Measurements from ENCODE around the gene CDH16. TPM values are rescaled to one million over a fixed set of nuclear protein-coding genes. Genes with fewer than 3 reads are reported as not detected.

Gene CDH16
- total RNA-seq, 1 donor from 2014 or later, result not detected

- H3K27ac ChIP-seq, result no peak overlapping the region
- H3K4me2 ChIP-seq, result no peak overlapping the region
- TF ChIP-seq EZH2phosphoT487 (IDR thresholded peaks at IDR 0.05), result no peak
- no peak for TF ChIP-seq CTCF (IDR thresholded peaks at IDR 0.05)
- TF ChIP-seq EZH2 (IDR thresholded peaks at IDR 0.05), result no peak
These were observed 13.4 kb upstream of the CDH16 start for GRCh38 chr16:66932076-66932475.

GRCh38 chr16:66931665-66932064 is 13.0 kb upstream of the CDH16 start:
- peaks cover 49% of the 10 kb centered on the region for H3K4me1 Mint-ChIP-seq
- H3K36me3 Mint-ChIP-seq, result peaks cover 4% of the 10 kb centered on the region
- TF ChIP-seq EZH2phosphoT487 (IDR thresholded peaks at IDR 0.05) (no peak), EZH2 (IDR thresholded peaks at IDR 0.05) (no peak), CTCF (IDR thresholded peaks at IDR 0.05) (no peak)
- no peak overlapping the region for H3K4me2 ChIP-seq
- H3K27ac ChIP-seq, result no peak overlapping the region
- no peak overlapping the region for H3K9ac ChIP-seq
- H3K9me3 Mint-ChIP-seq, result no peaks in the 10 kb centered on the region
- H2AFZ ChIP-seq (replicated peaks), result no peak overlapping the region
- H3K79me2 ChIP-seq (ENCODE audit: low read depth), result peaks cover 9% of the 10 kb centered on the region
- H3K4me3 Mint-ChIP-seq, result peak overlapping the region; percentile 64
- H3K9me3 ChIP-seq (ENCODE audit: low read depth), result no peaks in the 10 kb centered on the region
- H3K4me1 ChIP-seq, result peaks cover 10% of the 10 kb centered on the region
- DNase-seq (ENCODE audit: low spot score), result no peak
- no peak overlapping the region for H3K27ac Mint-ChIP-seq
- peaks cover 8% of the 10 kb centered on the region for H3K27me3 Mint-ChIP-seq (ENCODE audit: insufficient read depth, low read depth)
- no peaks in the 10 kb centered on the region for H3K36me3 ChIP-seq
- H3K27me3 ChIP-seq, result peaks cover 22% of the 10 kb centered on the region
- no peak overlapping the region for H3K4me3 ChIP-seq
- H4K20me1 ChIP-seq (ENCODE audit: low read depth), result peaks cover 17% of the 10 kb centered on the region
- no peaks in the 10 kb centered on the region for H3F3A ChIP-seq (ENCODE audit: low read depth)

More at GRCh38 chr16:66932076-66932475, 13.4 kb upstream of the CDH16 start:
- peaks cover 4% of the 10 kb centered on the region for H3K36me3 Mint-ChIP-seq
- no peak for DNase-seq (ENCODE audit: low spot score)
- H3K27me3 Mint-ChIP-seq (ENCODE audit: insufficient read depth, low read depth), result peaks cover 8% of the 10 kb centered on the region
- Histone ChIP-seq H3K79me2 (ENCODE audit: low read depth) (peaks cover 9% of the 10 kb centered on the region), H3K9me3 (ENCODE audit: low read depth) (no peaks in the 10 kb centered on the region), H2AFZ (replicated peaks) (no peak overlapping the region), H3K36me3 (no peaks in the 10 kb centered on the region), H4K20me1 (ENCODE audit: low read depth) (peaks cover 19% of the 10 kb centered on the region), H3K27me3 (peaks cover 18% of the 10 kb centered on the region), H3K4me3 (no peak overlapping the region), H3F3A (ENCODE audit: low read depth) (no peaks in the 10 kb centered on the region), H3K9ac (no peak overlapping the region), H3K4me1 (peaks cover 10% of the 10 kb centered on the region)
- no peak overlapping the region for H3K27ac Mint-ChIP-seq
- no peaks in the 10 kb centered on the region for H3K9me3 Mint-ChIP-seq
- H3K4me3 Mint-ChIP-seq, result peak overlapping the region; percentile 64
- peaks cover 45% of the 10 kb centered on the region for H3K4me1 Mint-ChIP-seq

GRCh38 chr16:66930189-66930588 is 11.5 kb upstream of the CDH16 start:
- Histone ChIP-seq H3K27me3 (peaks cover 31% of the 10 kb centered on the region), H3K4me2 (no peak overlapping the region), H3K9ac (no peak overlapping the region), H3K27ac (no peak overlapping the region), H4K20me1 (ENCODE audit: low read depth) (peaks cover 16% of the 10 kb centered on the region), H3K4me3 (no peak overlapping the region), H3F3A (ENCODE audit: low read depth) (peaks cover 11% of the 10 kb centered on the region), H3K4me1 (peaks cover 6% of the 10 kb centered on the region), H3K36me3 (no peaks in the 10 kb centered on the region), H3K9me3 (ENCODE audit: low read depth) (no peaks in the 10 kb centered on the region), H3K79me2 (ENCODE audit: low read depth) (peaks cover 9% of the 10 kb centered on the region), H2AFZ (replicated peaks) (no peak overlapping the region)
- Mint-ChIP-seq H3K4me1 (peaks cover 48% of the 10 kb centered on the region), H3K36me3 (no peaks in the 10 kb centered on the region), H3K4me3 (no peak overlapping the region), H3K27ac (no peak overlapping the region), H3K9me3 (no peaks in the 10 kb centered on the region), H3K27me3 (ENCODE audit: insufficient read depth, low read depth) (peaks cover 21% of the 10 kb centered on the region)
- no peak for DNase-seq (ENCODE audit: low spot score)
- TF ChIP-seq EZH2phosphoT487 (IDR thresholded peaks at IDR 0.05) (no peak), CTCF (IDR thresholded peaks at IDR 0.05) (no peak), EZH2 (IDR thresholded peaks at IDR 0.05) (no peak)
